ENCODE measurements around the gene POLD4. TPM values are rescaled to one million over a fixed set of nuclear protein-coding genes. Genes with fewer than 3 reads are reported as not detected.

The POLD4 gene
- polyA plus RNA-seq, 1 donor = 112 TPM

- peaks cover 66% of the 10 kb centered on the region for H3K4me1 ChIP-seq (ENCODE audit: control insufficient read depth, insufficient read depth, low read length)
Observed at GRCh38 chr11:67354075-67355022, 1.0 kb upstream of the POLD4 start.

DNA sequence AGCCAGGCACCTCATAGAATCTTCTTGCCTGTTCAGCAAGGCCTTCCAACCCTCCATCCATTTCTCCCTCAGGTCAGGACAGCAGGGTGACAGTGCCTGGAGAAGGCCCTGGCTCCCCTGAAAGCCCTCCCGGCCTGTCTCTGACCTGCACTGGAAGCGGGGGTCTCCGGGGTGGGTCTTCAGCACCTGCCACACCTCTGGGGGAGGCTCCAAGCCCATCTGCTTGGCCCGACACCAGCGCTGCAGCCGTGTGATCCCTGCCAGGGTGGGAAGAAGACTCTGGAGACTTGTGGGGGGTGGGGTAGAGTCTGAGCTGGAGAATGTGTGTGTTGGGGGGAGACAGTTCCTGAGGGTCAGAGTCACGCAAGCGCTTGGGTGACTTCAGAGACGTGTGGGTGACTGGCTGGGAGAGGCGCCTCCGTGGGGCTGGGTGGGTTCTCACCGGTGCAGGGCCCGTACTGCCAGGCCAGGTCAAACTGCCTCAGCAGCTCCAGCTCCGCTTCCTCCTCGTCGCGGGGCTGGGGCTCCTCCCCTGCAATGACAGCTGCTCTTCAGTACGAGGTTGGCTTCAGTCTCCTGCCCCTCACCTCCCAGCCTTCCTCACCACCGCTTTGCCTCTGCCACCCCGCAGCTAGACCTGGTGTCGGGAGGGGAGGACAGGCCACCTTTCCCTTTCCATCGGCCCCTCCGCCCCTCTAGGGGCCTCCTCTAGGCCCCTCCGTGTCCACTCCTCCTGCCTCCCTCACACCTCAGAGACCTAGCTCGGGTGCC lies 615 bp downstream of the POLD4 start:
- peak overlapping the region; percentile 74 for H3K4me3 ChIP-seq (ENCODE audit: low read length)
- no CpG with 5 or more reads among the region's 25 CpGs for WGBS (ENCODE audit: insufficient coverage, low lambda C conversion rate)
- DNase-seq = no peak
- no peaks in the 10 kb centered on the region for H3K27me3 ChIP-seq (ENCODE audit: control insufficient read depth, insufficient read depth, low read length)
- no peaks in the 10 kb centered on the region for H3K9me3 ChIP-seq (ENCODE audit: control insufficient read depth, low read depth, low read length)
- H3K4me1 ChIP-seq (ENCODE audit: control insufficient read depth, insufficient read depth, low read length) = peaks cover 75% of the 10 kb centered on the region
- peaks cover 6% of the 10 kb centered on the region for H3K36me3 ChIP-seq (ENCODE audit: control insufficient read depth, insufficient read depth, low read length)
- H3K27ac ChIP-seq (ENCODE audit: low read length) = peak overlapping the region; percentile 94

More at GRCh38 chr11:67354075-67355022, 1.0 kb upstream of the POLD4 start:
- peaks cover 6% of the 10 kb centered on the region for H3K36me3 ChIP-seq (ENCODE audit: control insufficient read depth, insufficient read depth, low read length)
- DNase-seq = peak; percentile 93 to 98
- H3K4me3 ChIP-seq (ENCODE audit: low read length) = peak overlapping the region; percentile 74
- no peaks in the 10 kb centered on the region for H3K9me3 ChIP-seq (ENCODE audit: control insufficient read depth, low read depth, low read length)
- H3K27me3 ChIP-seq (ENCODE audit: control insufficient read depth, insufficient read depth, low read length) = no peaks in the 10 kb centered on the region
- WGBS (ENCODE audit: insufficient coverage, low lambda C conversion rate) = no CpG with 5 or more reads among the region's 8 CpGs
- peak overlapping the region; percentile 94 for H3K27ac ChIP-seq (ENCODE audit: low read length)

- WGBS (ENCODE audit: insufficient coverage, low lambda C conversion rate) = no CpG with 5 or more reads among the region's 11 CpGs
- H3K27me3 ChIP-seq (ENCODE audit: control insufficient read depth, insufficient read depth, low read length) = no peaks in the 10 kb centered on the region
- peaks cover 6% of the 10 kb centered on the region for H3K36me3 ChIP-seq (ENCODE audit: control insufficient read depth, insufficient read depth, low read length)
- H3K4me1 ChIP-seq (ENCODE audit: control insufficient read depth, insufficient read depth, low read length) = peaks cover 74% of the 10 kb centered on the region
- no peak overlapping the region for H3K4me3 ChIP-seq (ENCODE audit: low read length)
- H3K27ac ChIP-seq (ENCODE audit: low read length) = peak overlapping the region; percentile 66
- DNase-seq = peak; percentile 80 to 86
- H3K9me3 ChIP-seq (ENCODE audit: control insufficient read depth, low read depth, low read length) = no peaks in the 10 kb centered on the region
Observed at GRCh38 chr11:67351275-67352005, 1.9 kb downstream of the POLD4 start.

- Histone ChIP-seq H3K9me3 (ENCODE audit: control insufficient read depth, low read depth, low read length) (no peaks in the 10 kb centered on the region), H3K27ac (ENCODE audit: low read length) (no peak overlapping the region), H3K36me3 (ENCODE audit: control insufficient read depth, insufficient read depth, low read length) (peaks cover 6% of the 10 kb centered on the region), H3K4me1 (ENCODE audit: control insufficient read depth, insufficient read depth, low read length) (peaks cover 72% of the 10 kb centered on the region), H3K27me3 (ENCODE audit: control insufficient read depth, insufficient read depth, low read length) (no peaks in the 10 kb centered on the region), H3K4me3 (ENCODE audit: low read length) (no peak overlapping the region)
- no CpG with 5 or more reads among the region's 4 CpGs for WGBS (ENCODE audit: insufficient coverage, low lambda C conversion rate)
- DNase-seq = no peak
Observed at GRCh38 chr11:67349928-67350465, 3.3 kb downstream of the POLD4 start.

- H3K4me3 ChIP-seq (ENCODE audit: low read length) = no peak overlapping the region
- 100% methylated on average over 1 of the region's 2 CpGs for WGBS (ENCODE audit: insufficient coverage, low lambda C conversion rate)
- H3K4me1 ChIP-seq (ENCODE audit: control insufficient read depth, insufficient read depth, low read length) = peaks cover 69% of the 10 kb centered on the region
- H3K27ac ChIP-seq (ENCODE audit: low read length) = no peak overlapping the region
- no peaks in the 10 kb centered on the region for H3K9me3 ChIP-seq (ENCODE audit: control insufficient read depth, low read depth, low read length)
- peaks cover 6% of the 10 kb centered on the region for H3K36me3 ChIP-seq (ENCODE audit: control insufficient read depth, insufficient read depth, low read length)
- H3K27me3 ChIP-seq (ENCODE audit: control insufficient read depth, insufficient read depth, low read length) = no peaks in the 10 kb centered on the region
- DNase-seq = no peak
Observed at GRCh38 chr11:67349457-67349856, 3.9 kb downstream of the POLD4 start.

DNA sequence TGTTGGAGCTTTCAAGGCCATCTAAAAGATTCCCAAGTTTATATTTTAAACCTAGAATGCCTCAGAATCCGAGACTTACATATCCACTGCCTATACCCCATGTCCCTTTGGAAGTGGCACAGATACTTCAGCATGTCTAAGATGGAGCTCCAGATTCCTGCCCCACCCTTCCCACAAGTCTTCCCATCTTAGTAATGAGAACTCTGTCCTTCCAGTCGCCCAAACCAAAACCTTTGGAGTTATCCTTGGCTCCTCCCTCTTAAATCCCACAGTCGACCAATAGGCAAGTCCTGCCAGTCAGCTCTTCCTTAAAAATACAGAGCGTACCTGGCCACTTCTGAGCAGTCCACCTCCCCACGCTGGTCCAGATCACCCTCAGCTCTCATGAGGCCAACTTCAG lies 4.3 kb downstream of the POLD4 start:
- no CpG with 5 or more reads among the region's 5 CpGs for WGBS (ENCODE audit: insufficient coverage, low lambda C conversion rate)

DNA sequence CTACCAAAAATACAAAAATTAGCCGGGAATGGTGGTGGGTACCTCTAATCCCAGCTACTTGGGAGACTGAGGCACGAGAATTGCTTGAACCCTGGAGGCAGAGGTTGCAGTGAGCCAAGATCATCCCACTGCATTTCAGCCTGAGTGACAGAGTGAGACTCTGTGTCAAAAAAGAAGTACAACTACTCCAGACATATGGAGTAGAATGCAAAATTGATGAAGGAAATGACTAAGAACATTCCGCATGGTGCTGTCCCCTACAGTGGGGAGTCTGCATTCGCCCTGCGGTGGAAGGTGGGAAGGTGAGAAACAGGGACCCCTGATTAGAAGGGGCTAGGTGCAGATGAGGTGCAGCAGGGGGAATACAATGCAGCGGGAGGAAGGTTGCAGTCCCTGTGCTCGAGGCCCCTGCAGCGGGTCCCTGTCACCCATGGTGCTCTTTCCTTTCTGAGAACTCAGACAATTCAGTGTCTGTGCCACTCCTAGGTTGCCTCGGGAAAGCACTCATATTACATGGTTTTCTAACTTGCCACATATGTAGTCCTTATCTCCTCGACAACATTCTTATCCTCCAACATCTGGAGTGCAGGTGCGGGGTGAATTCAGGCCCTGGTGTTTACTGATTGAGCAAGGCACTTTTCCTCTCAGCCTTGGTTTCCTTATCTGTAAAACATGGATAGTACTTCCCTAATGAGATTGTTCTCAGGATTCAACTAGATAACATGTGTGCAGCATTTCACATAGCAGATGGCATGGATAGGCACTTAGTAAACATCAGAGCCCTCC lies 5.2 kb downstream of the POLD4 start:
- DNase-seq = peak in 1 of 2 donors; percentile 48

More for the DNA sequence above, 4.3 kb downstream of the POLD4 start:
- DNase-seq = no peak
- H3K9me3 ChIP-seq (ENCODE audit: control insufficient read depth, low read depth, low read length) = no peaks in the 10 kb centered on the region
- peaks cover 65% of the 10 kb centered on the region for H3K4me1 ChIP-seq (ENCODE audit: control insufficient read depth, insufficient read depth, low read length)
- H3K27ac ChIP-seq (ENCODE audit: low read length) = no peak overlapping the region
- H3K4me3 ChIP-seq (ENCODE audit: low read length) = no peak overlapping the region
- H3K36me3 ChIP-seq (ENCODE audit: control insufficient read depth, insufficient read depth, low read length) = peaks cover 6% of the 10 kb centered on the region
- H3K27me3 ChIP-seq (ENCODE audit: control insufficient read depth, insufficient read depth, low read length) = no peaks in the 10 kb centered on the region

GRCh38 chr11:67345920-67346819 lies 7.2 kb downstream of the POLD4 start:
- WGBS (ENCODE audit: insufficient coverage, low lambda C conversion rate) = 20% methylated on average over 4 of the region's 7 CpGs
- H3K4me1 ChIP-seq (ENCODE audit: control insufficient read depth, insufficient read depth, low read length) = peaks cover 47% of the 10 kb centered on the region

More for the DNA sequence above, 5.2 kb downstream of the POLD4 start:
- 100% methylated on average over 2 of the region's 11 CpGs for WGBS (ENCODE audit: insufficient coverage, low lambda C conversion rate)
- Histone ChIP-seq H3K27me3 (ENCODE audit: control insufficient read depth, insufficient read depth, low read length) (no peaks in the 10 kb centered on the region), H3K4me1 (ENCODE audit: control insufficient read depth, insufficient read depth, low read length) (peaks cover 62% of the 10 kb centered on the region), H3K4me3 (ENCODE audit: low read length) (no peak overlapping the region), H3K27ac (ENCODE audit: low read length) (peak overlapping the region; percentile 52), H3K9me3 (ENCODE audit: control insufficient read depth, low read depth, low read length) (no peaks in the 10 kb centered on the region), H3K36me3 (ENCODE audit: control insufficient read depth, insufficient read depth, low read length) (peaks cover 6% of the 10 kb centered on the region)

More at GRCh38 chr11:67345920-67346819, 7.2 kb downstream of the POLD4 start:
- peak; percentile 81 to 91 for DNase-seq
- H3K4me3 ChIP-seq (ENCODE audit: low read length) = no peak overlapping the region
- no peaks in the 10 kb centered on the region for H3K9me3 ChIP-seq (ENCODE audit: control insufficient read depth, low read depth, low read length)
- no peaks in the 10 kb centered on the region for H3K27me3 ChIP-seq (ENCODE audit: control insufficient read depth, insufficient read depth, low read length)
- peak overlapping the region; percentile 72 for H3K27ac ChIP-seq (ENCODE audit: low read length)
- peaks cover 2% of the 10 kb centered on the region for H3K36me3 ChIP-seq (ENCODE audit: control insufficient read depth, insufficient read depth, low read length)

Measured in large intestine (tissue), 3 donors.